IPS-15b (cell line): Measurements from ENCODE around the gene DOC2B.
"Not testable (repeated sequence)": the region's sequence is repeated elsewhere in the genome, so short reads cannot be mapped to it uniquely, and the experiment has no call there.

Source experiments
- H3K27me3 ChIP-seq: one replicate; pipeline ENCODE4 v1.6.1; 2013; ENCODE audit warnings: low read length; ENCODE audit not compliant: control insufficient read depth, insufficient read depth
- H3K36me3 ChIP-seq: one replicate; pipeline ENCODE4 v1.6.1; 2013; ENCODE audit warnings: low read length; ENCODE audit not compliant: control insufficient read depth, insufficient read depth
- H3K4me1 ChIP-seq: one replicate; pipeline ENCODE4 v1.6.1; 2013; ENCODE audit warnings: mild to moderate bottlenecking, low read length; ENCODE audit not compliant: control insufficient read depth, insufficient read depth
- H3K4me3 ChIP-seq: one replicate; pipeline ENCODE4 v1.5.1; 2013; ENCODE audit warnings: low read depth, low read length
- H3K9ac ChIP-seq: one replicate; pipeline ENCODE4 v1.6.1; 2013; ENCODE audit warnings: low read depth, mild to moderate bottlenecking, low read length
- H3K9me3 ChIP-seq: one replicate; pipeline ENCODE4 v1.6.1; 2013; ENCODE audit warnings: mild to moderate bottlenecking, low read length; ENCODE audit not compliant: control insufficient read depth, insufficient read depth

The DOC2B gene

DNA sequence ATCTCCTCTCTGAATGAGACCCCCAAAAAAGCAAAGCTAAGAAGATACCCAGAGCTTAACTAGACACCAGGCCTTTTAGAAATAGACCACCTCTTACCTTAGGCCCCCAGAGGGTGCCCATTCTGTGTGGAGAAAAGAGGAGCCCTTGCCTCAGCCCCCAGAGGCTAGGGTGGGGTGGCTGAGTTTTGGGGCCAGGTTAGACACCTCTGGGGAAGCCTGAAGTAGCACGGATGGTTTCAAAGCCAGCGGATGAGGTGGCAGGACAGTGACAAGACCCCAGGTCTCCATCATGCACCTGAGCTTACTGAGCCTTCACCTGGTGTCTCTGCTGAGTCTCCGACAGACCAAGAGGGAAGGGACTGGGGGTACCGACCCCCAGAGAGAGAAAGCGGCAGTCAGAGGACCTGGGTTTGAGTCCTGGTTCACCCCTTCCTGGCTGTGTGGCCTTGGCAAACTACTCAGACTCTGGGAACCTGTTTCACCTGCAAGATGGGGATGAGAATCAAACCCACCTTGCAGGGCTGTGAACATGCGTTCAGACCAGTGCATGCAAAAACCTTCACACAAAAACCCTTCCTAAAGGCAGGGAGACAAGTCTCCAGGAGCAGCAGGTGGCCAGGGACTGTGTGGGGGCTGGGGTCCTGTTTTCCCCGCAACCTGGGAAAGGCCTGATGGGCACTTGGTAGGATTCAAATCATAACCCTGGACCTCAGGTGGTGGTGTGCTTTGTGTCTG, 36.3 kb downstream of the DOC2B start:
- Histone ChIP-seq H3K9me3 (no peaks in the 10 kb centered on the region), H3K4me1 (no peaks in the 10 kb centered on the region), H3K27me3 (peaks cover 15% of the 10 kb centered on the region), H3K4me3 (no peak overlapping the region), H3K9ac (no peak overlapping the region), H3K36me3 (no peaks in the 10 kb centered on the region)

DNA sequence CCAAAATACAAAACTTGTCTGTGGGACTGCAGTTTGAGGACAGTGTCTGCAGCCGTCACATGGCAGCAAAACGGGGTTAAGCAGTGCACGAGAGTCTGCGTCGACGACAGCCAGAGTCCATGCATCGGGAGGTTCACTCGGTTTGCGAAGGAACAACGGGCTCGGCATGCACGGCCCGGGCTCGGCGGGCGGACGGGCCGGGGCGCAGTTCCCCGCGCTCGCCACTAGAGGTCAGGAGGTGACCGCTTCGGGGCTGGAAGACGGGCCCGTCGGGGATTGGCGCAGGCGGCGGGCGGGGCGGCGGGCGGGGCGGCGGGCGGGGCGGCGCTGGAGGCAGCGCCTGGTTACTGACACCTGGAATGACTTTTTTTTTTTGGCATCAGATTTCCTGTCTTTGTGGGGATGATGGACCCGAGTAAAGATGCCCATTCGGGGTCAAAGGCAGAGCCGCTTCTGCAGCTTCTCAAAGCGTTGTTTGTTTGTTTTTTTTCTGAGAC, 37.6 kb downstream of the DOC2B start:
- Histone ChIP-seq H3K4me1 (no peaks in the 10 kb centered on the region), H3K36me3 (no peaks in the 10 kb centered on the region), H3K27me3 (peaks cover 15% of the 10 kb centered on the region), H3K9me3 (no peaks in the 10 kb centered on the region), H3K4me3 (no peak overlapping the region), H3K9ac (no peak overlapping the region)

DNA sequence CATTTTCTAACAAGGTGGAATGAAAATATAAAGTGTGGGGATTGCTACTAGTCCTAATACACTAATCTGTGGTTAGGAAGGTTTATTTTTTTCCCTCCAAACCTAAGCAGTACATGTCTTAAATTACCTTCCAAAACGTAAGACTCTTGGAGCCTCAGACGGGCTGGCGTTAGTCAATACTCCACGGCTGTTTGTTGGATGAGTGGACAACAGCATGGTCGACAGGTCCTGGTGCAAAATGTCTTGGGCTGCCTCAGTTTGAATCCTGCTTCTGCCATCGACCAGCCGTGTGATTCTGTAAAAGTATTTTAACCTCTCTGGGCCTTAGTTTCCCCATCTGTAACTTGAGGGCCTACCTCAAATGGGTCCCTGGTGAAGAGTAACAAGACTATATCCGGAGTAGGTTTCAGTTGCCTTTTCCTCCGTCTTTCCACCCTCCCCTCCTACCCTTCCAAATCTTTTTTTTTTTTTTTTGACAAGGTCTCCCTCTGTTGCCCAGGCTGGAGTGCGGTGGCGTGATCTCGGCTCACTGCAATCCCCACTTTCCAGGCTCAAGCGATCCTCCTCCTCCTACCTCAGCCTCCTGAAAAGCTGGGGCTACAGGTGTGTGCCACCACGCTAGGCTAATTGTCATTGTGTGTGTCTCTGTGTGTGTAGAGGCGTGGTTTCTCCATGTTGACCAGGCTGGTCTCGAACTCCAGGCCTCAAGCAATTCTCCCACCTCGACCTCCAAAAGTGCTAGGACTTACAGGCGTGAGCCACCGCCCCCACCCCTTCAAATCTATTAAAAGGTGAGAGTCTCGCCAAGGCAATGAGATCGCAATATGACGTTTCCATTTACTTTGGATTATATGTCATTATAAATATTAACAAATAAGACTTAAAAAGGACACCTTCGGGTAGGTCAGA, 38.3 kb downstream of the DOC2B start:
- Histone ChIP-seq H3K9ac (no peak overlapping the region), H3K9me3 (no peaks in the 10 kb centered on the region), H3K4me3 (no peak overlapping the region), H3K4me1 (no peaks in the 10 kb centered on the region), H3K27me3 (peaks cover 15% of the 10 kb centered on the region), H3K36me3 (no peaks in the 10 kb centered on the region)

DNA sequence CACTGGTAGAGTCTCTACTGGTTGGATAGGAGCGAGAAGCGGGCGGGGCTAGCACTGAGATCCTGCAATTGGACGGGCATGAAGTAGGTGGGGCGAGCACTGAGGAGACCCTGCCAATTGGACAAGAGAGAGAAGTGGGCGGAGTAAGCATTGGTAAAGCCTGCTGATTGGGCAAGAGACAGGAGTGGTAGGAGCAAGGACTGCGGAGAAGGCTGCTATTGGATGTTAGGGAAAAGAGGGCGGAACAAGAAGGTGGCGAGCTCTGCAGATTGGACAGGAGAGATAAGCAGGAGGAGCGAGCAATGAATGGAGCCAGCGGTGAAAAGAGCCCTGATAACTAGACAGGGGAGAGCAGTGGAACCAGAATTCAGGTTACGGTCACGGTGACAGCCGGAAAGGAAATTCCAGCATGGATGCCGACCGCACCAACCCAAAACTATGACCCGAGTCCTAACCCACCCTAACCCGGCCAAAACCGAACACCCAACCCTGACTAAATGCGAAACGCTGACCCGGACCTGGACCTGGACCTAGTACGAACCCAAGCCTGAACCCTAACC, 39.3 kb downstream of the DOC2B start:
- Histone ChIP-seq H3K9me3 (no peaks in the 10 kb centered on the region), H3K4me3 (no peak overlapping the region), H3K9ac (no peak overlapping the region), H3K4me1 (no peaks in the 10 kb centered on the region), H3K27me3 (peaks cover 15% of the 10 kb centered on the region), H3K36me3 (no peaks in the 10 kb centered on the region)

DNA sequence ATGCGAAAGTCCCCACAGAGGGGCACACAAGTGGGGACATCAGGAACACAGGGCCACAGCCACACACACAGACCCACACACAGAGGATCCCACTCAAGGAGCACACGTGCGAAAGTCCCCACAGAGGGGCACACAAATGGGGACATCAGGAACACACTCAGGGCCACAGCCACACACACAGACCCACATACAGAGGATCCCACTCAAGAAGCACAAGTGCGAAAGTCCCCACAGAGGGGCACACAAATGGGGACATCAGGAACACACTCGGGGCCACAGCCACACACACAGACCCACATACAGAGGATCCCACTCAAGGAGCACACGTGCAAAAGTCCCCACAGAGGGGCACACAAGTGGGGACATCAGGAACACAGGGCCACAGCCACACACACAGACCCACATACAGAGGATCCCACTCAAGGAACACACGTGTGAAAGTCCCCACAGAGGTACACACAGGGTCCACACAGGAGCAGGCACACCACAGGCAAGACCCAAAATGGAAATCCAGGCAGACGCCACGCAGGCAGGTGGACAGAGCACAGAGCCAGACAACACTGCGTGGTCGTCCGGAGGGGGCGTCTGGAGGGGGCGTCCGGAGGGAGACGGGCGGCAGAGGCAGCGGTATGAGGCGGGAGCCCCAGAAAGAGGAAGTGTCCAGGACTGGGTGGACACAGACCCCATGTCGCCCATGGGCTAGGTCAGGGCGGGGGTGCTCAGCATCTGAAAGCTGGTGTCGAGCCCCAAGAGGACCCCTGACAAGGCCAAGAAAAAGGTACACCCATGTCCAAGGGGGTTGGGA, 41.8 kb downstream of the DOC2B start:
- H3K27me3 ChIP-seq: peaks cover 15% of the 10 kb centered on the region
- H3K4me1 ChIP-seq, H3K9ac ChIP-seq, H3K9me3 ChIP-seq, H3K4me3 ChIP-seq, H3K36me3 ChIP-seq: not testable (repeated sequence)

DNA sequence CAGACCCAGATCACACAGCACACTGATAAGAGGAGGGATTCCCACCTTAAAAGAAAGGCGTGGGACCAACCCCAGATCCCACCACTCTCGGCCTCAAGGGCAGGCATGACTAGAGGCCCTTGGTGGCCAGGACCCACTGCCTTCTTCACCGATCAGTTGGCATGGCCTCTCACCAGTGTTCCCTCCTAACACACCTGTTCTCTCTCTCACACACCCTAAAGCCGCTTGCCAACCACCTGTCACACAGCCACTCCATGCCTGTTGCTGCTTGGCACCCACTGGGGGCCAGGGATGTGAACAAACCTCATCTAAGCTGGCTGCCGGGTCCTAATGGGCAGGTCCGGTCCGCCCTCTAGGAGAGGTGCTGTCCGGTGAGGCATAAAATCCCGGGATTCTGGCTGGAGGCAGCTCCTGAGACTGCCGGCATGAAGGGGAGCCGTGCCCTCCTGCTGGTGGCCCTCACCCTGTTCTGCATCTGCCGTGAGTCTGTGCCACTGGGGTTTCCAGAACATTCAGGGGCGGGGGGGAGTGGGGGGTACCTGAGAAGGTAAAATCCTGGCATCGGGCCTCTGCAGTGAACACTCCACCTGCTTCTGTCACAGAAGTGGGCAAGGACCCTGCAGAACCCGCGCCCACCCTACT, 44.2 kb downstream of the DOC2B start, which contains the start of gene SCGB1C2:
Gene SCGB1C2, plus strand, starts transcription at position 404 of the 642 bp plus-strand sequence. Its CDS starts 22 bp downstream, at position 426.
- H3K9ac ChIP-seq, H3K4me3 ChIP-seq, H3K4me1 ChIP-seq, H3K27me3 ChIP-seq, H3K9me3 ChIP-seq, H3K36me3 ChIP-seq: not testable (repeated sequence)

DNA sequence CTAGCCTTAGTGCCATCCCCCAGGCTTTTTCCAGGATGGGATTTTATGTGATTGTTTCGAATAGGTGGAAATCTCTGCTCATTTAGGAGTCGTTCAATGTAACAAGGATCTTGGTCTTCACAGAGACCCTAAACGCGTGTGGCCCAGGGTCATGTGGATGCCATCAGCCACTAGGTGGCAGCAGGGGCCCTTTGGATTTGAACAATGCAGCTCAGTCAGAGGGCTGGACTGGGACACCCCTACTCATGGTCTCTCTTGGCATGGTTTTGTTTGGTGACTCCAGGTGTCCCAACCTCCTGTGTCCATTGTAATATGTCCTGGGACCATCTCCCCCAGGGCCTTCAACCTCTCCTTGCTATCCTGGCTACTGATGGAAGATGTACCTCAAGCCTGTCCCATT, 44.9 kb downstream of the DOC2B start:
- not testable (repeated sequence) for H3K27me3 ChIP-seq, H3K36me3 ChIP-seq, H3K4me1 ChIP-seq, H3K4me3 ChIP-seq, H3K9ac ChIP-seq, H3K9me3 ChIP-seq

DNA sequence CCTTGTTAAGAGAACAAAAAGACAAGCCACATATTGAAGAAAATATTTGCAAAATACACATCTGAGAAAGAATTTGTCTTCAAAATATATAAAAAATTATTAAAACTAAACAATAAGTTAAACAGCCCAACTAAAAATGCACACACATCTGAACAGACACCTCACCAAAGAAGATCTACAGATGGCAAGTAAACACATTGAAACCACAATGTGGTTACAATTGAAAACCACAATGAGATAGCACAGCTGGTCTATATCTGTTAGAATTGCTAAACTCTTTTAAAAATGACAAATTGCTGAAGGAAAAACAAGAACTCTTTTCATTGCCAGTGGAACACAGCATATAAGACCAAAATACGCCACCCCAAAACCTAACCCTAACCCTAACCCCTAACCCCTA, 45.6 kb downstream of the DOC2B start:
- not testable (repeated sequence) for H3K4me1 ChIP-seq, H3K9ac ChIP-seq, H3K27me3 ChIP-seq, H3K9me3 ChIP-seq, H3K36me3 ChIP-seq, H3K4me3 ChIP-seq

DNA sequence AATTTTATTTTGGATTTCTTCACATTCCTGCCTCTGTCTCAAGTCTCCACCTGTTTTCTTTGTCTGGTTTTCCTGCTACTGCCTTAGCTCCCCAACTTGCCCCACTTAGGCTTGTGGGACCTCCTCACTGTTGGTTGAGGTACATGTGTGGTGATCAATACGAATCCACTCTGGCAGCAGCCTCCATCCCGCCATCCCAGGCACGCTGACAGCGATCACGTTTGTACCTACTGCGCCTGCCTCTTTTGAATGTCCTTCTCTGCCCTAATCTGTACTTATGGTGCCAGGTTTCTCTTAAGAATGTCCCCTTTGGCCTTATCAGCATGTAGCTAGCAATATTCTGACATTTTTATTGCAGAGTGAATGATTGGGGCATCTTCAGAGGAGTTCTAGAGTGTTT, 46.4 kb downstream of the DOC2B start:
- H3K27me3 ChIP-seq, H3K4me1 ChIP-seq, H3K9ac ChIP-seq, H3K4me3 ChIP-seq, H3K36me3 ChIP-seq, H3K9me3 ChIP-seq: not testable (repeated sequence)

DNA sequence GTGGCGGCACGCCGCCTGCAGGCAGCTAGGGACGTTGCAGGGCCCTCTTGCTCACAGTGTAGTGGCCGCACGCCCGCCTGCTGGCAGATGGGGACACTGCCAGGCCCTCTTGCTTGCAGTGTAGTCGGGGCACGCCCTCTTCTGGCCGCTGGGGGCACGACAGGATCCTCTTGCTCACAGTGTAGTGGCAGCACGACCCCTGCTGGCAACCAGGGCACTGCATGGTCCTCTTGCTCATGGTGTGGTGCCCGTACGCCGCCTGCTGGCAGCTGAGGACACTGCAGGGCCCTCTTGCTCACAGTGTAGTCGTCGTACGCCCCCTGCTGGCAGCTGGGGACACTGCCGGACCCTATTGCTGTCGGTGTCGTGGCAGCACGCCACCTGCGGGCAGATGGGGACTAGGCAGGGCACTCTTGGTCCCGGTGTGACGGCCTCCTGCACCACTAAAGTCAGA, 47.1 kb downstream of the DOC2B start:
- not testable (repeated sequence) for H3K36me3 ChIP-seq, H3K27me3 ChIP-seq, H3K4me3 ChIP-seq, H3K9ac ChIP-seq, H3K9me3 ChIP-seq, H3K4me1 ChIP-seq

DNA sequence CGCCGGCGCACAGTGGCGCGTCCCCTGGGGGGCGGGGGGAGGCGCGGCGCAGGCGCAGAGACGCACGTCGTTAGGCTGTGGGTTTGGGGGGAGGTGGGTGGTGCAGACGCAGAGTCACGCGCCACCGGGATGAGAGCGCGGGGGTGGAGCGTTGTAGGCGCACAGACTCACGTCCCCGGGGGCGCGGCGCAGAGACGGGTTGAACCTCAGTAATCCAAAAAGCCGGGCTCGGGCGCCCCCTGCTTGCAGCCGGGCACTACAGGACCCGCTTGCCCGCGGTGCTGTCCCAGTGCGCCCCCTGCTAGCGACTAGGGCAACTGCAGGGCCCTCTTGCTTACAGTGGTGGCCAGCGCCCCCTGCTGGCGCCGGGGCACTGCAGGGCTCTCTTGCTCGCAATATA, 47.5 kb downstream of the DOC2B start:
- not testable (repeated sequence) for H3K9ac ChIP-seq, H3K4me1 ChIP-seq, H3K36me3 ChIP-seq, H3K4me3 ChIP-seq, H3K27me3 ChIP-seq, H3K9me3 ChIP-seq
